HG02981 (cell line): Measurements from ENCODE around the gene LPIN3.

Experiments
- ATAC-seq: cut with Tn5 transposase; IDR thresholded peaks from one replicate; pipeline ENCODE4 v1.9.1; 2021; ENCODE audit warnings: mild to moderate bottlenecking, moderate library complexity; ENCODE audit not compliant: unreplicated experiment

LPIN3 gene

DNA sequence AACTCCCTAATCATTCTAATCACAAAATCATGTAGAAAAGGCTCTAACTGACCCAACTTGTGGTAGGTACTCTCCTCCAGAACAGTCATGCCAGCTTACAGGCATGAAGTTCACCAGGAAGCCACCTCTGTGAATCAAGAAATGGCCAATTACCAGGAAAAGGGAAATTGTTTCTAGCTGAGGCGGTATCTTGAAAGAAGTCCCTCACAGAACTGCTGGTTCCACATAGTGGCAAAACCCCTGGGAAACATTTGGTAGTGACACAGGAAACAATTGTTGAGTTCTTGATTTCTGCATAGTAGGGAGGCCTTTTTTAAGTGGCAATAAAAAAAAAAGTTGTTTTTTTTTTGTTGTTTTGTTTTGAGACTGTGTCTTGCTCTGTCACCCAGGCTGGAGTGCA, 19.6 kb upstream of the LPIN3 start:
- ATAC-seq, result no peak

DNA sequence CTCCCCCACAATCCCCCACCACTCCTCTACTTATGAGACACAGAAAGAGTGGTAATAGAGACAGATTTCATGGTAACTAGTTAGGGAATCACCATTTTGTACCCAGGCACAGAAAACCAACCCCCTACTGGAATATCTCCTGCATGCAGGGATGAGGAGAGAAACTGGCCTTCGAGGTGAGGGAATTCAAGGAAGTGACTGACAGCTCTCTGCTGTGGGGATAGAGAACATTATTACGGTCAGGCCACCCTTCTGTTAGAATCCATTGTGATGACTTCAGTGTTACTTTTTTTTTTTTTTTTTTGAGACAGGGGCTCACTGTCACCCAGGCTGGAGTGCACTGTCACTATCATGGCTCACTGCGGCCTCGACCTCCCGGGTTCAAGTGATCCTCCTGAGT, 13.4 kb upstream of the LPIN3 start:
- ATAC-seq, result no peak

DNA sequence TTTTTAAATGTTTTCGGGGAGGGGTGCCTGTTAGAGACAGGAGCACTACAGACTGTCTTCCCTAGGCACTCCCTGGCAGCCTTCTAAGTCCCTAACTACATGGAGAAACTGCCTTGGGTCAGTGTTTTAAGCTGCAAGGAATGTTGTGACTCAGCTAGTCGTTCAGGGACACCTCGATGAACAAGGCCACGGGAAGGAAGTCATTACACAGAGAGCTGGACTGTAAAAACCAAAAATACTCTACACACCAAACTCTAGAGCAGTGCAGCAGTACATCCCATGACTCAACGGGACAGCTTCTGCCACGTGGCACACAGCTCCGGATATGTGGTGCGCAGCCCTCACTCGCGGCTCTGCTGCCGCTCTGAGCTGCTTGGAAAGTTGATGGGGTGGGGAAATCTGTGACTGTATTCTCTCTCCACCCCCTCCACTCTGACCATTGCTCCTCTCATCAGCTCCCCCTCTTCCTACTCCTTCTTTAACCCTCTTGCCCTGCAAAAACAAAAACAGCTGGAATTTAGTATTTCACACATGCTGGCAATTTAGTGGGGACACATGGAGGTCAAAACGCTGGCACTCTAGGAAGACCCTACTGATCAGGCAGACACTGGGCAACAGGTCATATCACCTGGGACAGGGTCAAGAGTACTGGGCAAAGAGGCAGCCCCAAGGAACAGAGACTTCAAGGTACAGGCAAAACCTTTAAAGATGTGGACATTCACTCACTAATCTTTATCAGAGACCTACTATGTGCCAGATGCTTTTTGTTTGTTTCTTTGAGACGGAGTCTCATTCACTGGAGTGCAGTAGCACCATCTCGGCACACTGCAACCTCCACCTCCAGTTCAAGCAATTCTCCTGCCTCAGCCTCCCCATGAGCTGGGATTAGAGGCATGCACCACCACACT, 10.9 kb upstream of the LPIN3 start:
- ATAC-seq, result no peak

DNA sequence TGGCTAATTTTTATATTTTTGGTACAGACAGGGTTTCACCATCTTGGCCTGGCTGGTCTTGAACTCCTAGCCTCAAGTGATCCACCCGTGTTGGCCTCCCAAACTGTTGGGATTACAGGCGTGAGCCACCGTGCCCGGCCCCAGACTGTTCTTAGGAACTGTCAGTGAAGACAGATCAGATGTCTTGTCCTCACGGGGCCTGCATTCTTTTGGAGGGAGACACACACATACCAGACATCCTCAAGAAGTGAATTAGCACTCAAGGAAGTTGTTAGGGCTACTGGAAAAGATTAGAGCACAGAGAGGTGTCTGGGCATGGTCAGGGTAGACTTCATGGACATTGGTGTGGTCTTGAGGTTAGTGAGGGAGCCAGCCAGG, 10.3 kb upstream of the LPIN3 start:
- ATAC-seq, result no peak

DNA sequence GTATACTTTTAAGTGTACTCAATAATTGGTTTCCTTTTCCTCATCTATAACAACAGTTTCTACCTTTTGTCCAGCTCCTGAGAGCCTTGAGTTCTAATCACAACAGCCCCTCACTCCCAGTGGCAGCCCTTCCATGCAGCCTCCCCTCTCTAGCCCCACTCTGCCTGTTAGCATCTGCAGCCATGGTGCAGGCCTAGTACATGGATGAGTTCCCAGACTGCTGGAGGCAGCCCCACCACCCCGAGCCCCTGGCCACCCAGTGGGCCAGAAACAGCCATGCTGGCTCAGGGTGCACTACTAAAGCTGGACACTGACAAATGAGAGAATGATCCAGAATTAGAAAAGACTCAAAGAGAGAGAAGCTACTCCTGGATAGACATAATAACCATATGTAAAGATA, 9.7 kb upstream of the LPIN3 start:
- ATAC-seq, result no peak

DNA sequence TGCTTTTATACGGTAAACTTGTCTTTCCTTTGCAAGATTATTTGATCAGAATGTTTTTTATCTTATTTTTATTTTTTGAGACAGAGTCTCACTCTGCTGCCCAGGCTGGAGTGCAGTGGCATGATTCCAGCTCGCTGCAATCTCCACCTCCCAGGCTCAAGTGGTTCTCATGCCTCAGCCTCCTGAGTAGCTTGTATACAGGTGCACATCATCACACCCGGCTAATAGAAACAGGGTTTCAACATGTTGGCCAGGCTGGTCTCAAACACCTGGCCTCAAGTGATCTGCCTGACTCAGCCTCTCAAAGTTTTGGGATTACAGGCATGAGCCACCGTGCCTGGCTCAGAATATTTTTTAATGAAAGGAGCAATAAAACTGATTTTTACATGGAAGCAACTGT, 8.9 kb upstream of the LPIN3 start:
- no peak for ATAC-seq

DNA sequence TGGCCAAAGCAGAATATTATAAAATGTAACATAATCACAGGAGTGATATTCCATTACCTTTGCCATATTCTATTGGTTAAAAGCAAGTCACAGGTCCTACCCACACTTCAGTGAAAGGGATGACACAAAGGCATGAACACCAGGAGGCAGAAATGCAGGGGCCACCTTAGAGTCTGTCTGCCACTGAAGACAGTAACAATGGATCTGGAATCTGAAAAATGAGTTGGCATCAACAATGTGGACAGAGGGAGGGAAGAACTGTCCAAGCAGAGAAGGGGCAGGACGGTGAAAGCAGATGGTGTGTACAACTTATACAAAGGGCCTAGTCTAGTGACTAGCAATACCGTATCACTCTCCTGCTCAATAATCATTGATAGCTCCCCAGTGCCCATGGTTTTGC, 6.6 kb upstream of the LPIN3 start:
- no peak for ATAC-seq

DNA sequence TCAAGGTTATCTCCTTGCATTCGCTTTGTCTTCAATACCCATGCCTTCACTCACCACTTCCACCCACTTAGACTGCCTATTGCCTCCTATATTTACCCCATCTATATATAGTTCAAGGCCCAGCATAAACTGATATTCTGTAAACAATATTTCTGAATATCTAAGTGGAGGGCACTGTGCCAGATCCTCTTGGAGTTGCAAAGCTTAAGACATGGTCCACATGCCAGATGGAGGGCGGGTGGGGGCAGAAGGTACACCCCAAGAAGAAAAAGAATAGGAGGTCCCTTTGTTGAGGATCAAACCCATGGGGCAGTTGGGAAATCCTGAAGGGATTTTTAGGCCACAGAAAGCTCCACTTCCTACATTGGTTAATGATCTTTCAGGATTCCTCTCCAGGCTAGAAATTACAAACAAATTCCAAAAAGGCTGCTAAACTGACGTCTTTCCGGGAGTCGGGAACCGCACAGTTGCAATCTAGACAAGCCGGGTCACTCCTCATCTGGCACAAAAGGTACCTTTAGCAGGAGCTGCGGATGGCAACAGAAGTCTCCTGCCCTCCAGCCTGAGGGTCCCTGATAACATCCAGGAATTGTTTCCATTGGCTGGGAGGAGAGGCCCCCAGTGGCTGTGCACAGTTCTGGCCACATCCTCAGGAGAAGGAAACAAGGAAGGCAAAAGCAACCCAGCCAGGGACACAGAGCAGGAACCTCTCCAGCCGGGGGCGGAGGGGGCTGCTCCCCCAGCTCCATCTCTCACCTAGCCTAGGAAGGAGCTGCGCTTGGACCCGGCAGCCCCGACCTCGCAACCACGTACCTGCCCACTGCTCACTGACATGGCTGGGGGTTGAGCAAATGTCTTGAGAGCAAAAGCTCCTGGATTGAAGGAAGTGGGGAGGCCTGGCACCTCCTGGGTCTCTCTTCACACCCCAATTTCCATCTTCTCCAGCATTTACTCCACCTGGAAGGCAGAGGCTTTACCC, 5.9 kb upstream of the LPIN3 start:
- ATAC-seq, result no peak

DNA sequence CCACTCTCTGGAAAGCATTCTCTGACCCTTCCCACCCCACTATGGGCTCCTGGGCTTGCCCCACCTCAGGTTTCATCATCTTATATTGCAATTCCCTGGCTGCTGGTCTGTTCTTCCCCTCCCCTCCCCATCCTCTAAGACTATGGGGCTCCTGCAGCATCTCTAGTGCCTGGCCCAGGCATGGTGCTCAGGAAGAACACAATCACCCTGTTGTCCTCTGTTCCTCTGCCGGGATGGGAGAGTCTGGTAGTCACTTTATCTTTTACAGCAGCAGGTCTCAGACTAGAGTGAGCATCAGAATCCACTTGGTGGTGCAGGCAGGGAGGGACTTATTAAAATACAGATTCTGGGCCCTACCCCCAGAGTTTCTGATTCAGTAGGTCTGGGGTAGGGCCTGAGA, 5.0 kb upstream of the LPIN3 start:
- ATAC-seq, result no peak

DNA sequence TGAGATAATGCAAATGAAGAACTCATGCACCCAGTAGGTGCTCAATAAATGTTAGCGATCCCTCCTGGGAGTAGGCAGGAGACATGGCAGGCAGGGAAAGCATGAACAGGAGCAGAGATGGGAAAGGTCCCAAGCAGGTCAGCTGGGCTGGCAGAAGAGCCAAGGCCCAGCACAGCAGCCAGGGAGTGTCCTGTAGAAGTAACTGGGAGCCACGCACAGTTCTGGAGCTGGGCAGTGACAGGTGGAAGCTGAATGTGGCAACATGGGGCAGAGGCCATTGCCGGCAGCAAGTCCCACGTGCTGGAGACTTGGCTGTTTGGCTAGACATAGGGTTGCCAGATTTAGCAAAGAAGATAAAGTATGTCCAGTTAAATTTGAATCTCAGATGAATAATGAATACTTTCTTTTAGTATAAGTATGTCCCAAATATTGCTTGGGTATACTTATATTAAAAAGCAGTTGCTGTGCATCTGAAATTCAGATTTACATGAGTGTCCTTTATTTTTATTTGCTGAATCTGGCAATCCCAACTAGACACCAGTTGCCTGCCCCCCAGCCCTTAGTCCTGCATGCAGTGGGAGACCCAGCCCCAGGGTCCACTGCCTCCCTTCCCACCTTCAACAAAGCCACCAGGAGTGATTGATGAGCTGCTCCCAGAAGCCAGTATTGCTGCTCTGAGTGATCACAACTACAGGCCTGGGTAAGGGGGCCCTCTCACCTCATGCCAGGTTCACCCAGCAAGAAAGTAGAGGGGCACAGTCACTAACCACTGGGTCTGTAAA, 3.7 kb upstream of the LPIN3 start:
- ATAC-seq, result no peak

DNA sequence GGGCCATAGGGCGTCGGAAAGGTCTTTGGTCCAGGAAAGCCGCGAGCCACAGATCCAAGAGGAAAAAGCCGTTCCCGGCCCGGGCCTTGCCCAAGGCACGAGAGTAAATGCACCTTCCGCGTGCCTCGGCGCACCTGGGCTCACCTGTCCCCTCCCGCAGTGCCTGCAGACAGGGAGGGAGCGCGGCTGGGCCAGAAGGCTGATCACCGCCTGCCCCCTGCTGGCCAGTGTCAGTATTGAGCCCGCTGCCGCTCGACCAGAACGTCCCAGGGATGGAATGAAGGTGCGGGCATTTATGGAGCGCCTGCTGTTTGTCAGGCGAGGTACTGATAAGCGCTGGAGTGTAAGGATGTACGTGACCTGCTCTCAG, 679 bp upstream of the LPIN3 start:
- no peak for ATAC-seq

DNA sequence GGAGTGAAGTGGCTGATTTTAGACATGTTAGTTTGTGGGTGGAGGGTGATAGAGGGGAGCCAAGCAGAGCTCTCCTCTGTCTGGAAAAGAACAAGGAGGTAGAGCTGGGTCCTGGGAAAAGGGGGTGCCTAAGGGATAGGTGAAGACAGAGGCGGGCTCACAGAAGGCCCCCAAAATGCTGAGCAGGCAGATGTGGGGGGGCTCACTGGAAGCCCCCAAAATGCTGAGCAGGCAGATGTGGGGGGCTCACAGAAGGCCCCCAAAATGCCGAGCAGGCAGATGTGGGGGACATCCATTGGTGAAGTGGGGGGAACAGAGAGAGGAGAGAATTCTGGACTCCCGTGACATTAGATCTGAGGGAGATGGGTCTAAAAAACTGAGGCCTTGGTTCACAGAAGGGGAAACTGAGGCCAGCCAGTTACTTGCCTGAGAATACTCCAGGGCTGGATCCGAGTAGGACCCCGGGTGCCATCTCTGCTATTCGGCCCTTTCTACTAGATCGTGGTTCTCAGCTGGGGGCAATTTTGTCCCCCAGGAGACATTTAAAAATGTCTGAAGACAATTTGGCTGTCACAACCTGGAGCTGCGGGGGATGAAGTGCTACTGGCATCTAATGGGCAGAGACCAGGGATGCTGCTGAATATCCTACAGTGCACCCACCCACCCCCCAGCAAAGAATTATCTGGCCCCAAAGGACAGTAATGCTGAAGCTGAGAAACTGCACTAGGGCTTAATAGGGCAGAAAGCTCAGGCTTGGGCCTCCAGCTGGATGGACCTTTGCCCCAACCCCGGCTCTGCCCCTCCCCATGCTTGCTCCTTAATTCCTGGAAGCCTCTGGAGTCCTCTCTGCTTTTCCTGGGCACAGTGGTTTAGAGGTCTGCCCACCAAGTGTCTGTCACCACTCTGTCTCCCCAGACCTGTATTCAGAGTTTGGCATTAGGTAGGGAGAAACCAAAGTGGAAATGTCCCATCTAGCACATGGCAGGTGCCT, 2.1 kb downstream of the LPIN3 start:
- no peak for ATAC-seq

DNA sequence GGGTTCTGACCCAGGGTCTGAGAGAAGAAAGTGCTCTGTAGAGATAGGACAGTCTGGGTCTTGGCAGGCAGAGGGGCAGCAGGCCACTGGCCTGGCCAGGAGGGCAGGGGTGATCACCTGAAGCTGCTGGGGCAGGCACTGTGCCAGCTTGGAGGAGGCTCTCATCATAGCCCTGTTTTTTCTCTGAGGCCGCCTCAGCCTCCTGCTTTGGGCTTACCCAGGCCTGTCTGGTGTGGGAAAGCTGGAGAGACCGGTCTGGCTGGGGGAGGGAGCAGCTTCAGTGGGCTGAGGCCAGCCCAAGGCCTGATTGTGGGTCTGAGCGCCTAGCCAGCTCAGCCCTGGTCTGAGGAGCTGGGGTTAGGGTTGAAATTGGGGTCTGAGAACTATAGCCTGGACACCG, 3.9 kb downstream of the LPIN3 start:
- no peak for ATAC-seq

DNA sequence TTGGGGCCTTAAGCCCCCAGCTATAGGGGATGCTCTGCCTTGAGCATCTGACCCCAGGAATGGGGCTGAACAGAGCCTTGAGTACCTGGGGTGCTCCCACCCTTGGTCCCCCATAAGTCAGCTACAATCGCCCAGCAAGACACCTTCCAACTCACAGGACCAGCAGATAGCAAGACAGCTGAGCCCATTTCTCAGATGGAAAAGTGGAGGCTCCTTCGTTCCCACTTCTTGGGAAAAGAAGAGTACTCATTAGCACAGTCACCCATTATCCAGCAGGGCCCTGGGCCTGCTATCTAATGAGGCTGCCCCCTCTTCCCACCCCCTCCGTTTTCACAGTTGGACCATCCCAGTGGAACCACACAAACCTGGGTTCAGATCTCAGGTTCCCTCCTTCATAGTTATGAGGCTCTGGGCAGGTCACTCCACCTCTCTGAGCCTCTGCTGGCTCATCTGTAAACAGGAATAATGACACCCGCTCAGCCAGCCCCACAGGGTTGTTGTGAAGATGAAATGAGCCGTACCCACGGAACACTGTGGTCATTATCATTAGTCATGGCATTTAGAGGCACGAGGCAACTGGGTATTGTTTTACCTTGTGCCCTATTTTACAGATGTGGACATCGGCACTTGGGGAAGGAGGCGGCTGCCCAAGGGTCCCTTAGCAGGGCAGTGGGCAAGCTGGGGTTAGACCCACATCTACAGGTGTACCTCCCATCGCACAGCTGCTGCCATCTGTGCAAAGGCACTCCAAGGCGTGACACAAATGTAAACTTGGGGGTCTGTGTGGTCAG, 4.5 kb downstream of the LPIN3 start:
- ATAC-seq, result no peak

DNA sequence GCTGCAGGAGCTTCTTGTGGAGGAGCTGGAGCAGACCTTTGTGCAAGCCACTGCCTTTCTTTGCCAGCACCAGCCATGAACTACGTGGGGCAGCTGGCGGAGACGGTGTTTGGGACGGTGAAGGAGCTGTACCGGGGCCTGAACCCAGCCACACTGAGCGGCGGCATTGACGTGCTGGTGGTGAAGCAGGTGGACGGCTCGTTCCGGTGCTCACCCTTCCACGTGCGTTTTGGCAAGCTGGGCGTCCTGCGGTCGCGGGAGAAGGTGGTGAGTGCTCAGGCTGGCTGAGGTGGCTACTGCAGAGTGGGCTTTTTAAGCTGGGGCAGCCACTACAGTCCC, 5.1 kb downstream of the LPIN3 start:
- ATAC-seq, result no peak

DNA sequence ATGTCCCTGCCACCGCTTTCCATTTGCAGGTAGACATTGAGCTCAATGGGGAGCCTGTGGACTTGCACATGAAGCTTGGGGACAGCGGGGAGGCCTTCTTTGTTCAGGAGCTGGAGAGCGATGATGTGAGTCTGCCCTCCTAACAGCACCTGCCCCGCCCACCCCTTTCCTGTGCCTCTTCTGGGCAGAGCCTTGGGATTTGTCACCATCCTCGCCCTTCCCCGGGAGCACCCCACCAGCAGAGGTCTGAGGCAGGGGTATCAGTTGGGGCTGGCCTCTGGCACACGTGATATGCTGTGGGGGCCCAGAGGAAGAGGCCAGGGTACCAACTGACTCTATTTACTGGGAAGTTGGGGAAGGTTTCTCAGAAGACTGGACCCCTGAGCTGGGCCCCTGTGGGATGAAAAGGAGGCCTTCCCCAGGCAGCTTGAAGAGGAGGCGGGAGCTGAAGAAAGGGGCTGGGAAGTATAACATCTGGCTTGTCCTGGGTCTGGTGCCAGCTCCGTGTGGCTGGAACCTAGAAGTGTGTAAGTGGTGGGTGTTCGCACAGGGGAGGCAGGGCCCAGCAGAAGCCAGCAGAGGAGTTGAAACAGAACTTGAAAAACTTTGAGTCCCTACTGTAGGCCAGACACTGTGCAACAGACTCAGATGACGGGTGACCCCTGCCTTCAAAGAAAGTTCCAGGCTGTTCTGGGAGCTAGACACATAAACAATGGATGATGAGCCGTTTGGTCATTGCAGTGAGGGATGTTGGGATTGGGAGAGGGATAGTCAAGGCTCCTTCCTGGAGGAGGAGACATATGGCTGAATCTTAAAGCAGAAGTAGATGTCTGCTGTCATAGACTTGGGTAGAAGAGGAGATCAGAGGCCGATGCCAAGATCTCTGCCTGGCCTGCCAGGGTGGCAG, 7.2 kb downstream of the LPIN3 start:
- no peak for ATAC-seq

DNA sequence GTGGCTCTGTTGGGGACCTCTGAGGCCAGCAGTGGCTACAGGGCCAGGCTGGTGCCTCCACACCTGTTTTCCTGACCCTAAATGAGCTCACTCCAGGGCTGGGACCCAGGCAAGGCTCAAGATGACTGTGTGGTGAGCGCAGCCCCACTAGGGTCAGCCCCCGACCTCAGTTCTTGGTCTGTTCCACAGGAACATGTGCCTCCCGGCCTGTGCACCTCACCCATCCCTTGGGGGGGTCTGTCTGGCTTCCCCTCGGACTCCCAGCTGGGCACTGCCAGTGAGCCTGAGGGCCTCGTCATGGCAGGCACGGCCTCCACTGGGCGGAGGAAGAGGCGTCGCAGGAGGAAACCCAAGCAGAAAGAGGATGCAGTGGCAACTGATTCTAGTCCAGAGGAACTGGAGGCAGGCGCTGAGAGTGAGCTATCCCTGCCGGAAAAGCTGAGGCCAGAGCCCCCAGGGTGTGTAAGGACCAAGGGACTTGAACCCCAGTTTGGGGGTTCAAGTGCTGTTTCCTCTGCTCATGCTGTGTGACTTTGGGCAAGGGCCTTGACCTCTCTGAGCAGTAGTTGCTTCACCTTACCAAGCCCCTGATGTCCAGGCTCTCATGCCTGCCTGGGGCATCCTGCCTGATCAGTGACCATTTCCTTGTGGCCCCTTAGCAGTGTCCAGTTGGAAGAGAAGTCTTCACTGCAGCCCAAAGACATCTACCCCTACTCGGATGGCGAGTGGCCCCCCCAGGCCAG, 8.0 kb downstream of the LPIN3 start:
- ATAC-seq, result no peak

DNA sequence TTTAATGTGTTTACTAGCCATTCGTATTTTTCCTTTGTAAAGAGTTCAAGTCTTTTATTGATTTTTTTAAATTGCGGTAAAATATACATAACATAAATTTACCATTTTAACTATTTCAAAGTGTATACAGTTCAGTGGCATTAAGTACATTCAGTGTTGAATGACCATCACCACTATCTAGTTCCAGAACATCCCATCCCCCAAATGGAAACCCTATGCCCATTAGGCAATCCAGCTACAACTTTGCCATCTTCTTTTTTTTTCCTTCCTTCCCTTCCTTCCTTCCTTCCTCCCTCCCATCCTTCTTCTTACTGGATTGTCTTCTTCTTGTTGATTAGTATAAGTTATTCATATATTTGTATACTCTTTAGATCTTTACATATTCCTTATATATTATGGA, 8.6 kb downstream of the LPIN3 start:
- ATAC-seq, result no peak
